T-helper 1 cell treated with Interleukin-12 subunit alpha and Interleukin-12 subunit beta and Interleukin-4 antibody, amounts not matched to agents 30 μg/mL and 1 μg/mL, for 36 hours (primary cell): ENCODE measurements around the gene ELOA2.
"Not testable (repeated sequence)": the region's sequence is repeated elsewhere in the genome, so short reads cannot be mapped to it uniquely, and the experiment has no call there.

ENCODE experiments used
- H3K27ac Mint-ChIP-seq: one replicate; pipeline ENCODE4 v1.8.0; 2021; ENCODE audit warnings: mild to moderate bottlenecking, mixed read lengths
- H3K27me3 Mint-ChIP-seq: one replicate; pipeline ENCODE4 v1.8.0; 2021; ENCODE audit warnings: low read depth, mixed read lengths
- H3K36me3 Mint-ChIP-seq: one replicate; pipeline ENCODE4 v1.8.0; 2021; ENCODE audit warnings: low read depth, mixed read lengths
- H3K4me1 Mint-ChIP-seq: one replicate; pipeline ENCODE4 v1.8.0; 2021; ENCODE audit warnings: low read depth, mixed read lengths
- H3K4me3 Mint-ChIP-seq: one replicate; pipeline ENCODE4 v1.8.0; 2021; ENCODE audit warnings: mild to moderate bottlenecking, moderate library complexity, mixed read lengths
- H3K9me3 Mint-ChIP-seq: one replicate; pipeline ENCODE4 v1.8.0; 2021; ENCODE audit warnings: mixed read lengths

Gene ELOA2, protein sequence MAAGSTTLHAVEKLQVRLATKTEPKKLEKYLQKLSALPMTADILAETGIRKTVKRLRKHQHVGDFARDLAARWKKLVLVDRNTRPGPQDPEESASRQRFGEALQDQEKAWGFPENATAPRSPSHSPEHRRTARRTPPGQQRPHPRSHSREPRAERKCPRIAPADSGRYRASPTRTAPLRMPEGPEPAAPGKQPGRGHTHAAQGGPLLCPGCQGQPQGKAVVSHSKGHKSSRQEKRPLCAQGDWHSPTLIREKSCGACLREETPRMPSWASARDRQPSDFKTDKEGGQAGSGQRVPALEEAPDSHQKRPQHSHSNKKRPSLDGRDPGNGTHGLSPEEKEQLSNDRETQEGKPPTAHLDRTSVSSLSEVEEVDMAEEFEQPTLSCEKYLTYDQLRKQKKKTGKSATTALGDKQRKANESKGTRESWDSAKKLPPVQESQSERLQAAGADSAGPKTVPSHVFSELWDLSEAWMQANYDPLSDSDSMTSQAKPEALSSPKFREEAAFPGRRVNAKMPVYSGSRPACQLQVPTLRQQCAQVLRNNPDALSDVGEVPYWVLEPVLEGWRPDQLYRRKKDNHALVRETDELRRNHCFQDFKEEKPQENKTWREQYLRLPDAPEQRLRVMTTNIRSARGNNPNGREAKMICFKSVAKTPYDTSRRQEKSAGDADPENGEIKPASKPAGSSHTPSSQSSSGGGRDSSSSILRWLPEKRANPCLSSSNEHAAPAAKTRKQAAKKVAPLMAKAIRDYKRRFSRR

DNA sequence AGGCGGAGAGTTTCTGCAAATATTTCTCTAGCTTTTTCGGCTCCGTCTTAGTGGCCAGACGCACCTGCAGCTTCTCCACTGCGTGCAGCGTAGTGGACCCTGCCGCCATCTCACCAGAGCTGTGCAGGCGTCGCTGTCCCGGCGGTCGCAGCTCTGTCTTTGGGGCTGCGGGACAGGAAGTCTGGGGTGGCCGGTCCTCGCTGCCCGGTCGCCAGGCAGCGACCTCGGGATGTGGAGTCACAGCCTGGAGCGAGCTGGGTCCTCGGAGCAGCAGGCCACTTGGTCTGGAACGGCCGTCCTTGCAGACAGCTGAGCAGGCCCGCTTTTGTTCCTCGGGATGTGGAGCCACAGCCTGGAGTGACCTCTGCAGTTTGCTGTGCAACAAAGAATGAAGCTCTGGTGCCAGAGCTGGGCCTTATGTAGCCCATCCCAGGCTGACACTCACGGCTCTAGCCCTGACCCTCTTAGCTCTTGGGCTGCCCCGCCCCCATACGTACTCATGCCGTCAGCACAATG, at the start of gene ELOA2:
Gene ELOA2 (minus strand): TSS at position 466 of the 516 bp plus-strand sequence. CDS start 357 bp downstream, at position 109.
- Mint-ChIP-seq H3K27me3 (no peaks in the 10 kb centered on the region), H3K27ac (no peak within 1 kb of the TSS), H3K9me3 (peaks cover 4% of the 10 kb centered on the region), H3K4me3 (no peak within 1 kb of the TSS), H3K4me1 (no peaks in the 10 kb centered on the region), H3K36me3 (no peaks in the 10 kb centered on the region)

DNA sequence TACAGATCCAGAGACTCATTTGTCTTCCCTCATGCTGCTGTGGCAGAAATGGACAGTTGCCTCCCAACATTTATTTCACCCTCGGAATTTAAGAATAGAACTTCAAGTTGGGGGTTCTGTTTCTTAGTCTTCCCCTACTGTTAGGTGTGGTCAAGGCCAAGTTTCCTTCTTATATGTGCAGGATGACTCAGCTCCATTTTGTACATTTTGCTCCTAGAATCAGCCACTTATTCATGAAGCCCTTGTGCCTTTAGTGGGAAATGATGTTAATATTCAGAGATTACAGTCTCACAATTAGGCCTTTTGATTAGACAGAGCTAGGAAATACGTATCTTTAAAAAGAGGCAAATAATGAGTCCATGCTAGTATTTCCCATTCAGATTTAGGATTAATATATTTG, 46.2 kb upstream of the ELOA2 start:
- H3K4me1 Mint-ChIP-seq: no peaks in the 10 kb centered on the region
- H3K9me3 Mint-ChIP-seq: no peaks in the 10 kb centered on the region
- no peak overlapping the region for H3K4me3 Mint-ChIP-seq
- H3K36me3 Mint-ChIP-seq: no peaks in the 10 kb centered on the region
- H3K27me3 Mint-ChIP-seq: no peaks in the 10 kb centered on the region
- no peak overlapping the region for H3K27ac Mint-ChIP-seq

DNA sequence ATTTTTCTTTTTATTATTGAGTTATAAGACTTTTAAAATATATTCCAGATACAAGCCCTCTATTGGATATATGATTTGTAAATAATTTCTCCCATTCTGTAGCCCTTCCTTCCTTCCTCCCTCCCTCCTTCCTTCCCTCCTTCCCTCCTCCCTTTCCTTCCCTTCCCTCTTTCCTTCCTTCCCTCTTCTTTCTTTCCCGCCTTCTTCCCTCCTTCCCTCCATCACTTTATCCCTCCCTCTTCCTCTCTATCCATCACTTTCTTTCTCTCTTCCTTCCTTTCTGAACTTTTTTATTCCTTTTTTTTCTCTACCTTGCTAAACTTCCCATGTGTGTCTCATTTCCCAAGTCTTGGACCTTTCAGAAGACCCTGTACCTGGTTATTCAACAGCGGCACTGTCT, 45.5 kb upstream of the ELOA2 start:
- Mint-ChIP-seq H3K27me3 (no peaks in the 10 kb centered on the region), H3K9me3 (no peaks in the 10 kb centered on the region), H3K36me3 (no peaks in the 10 kb centered on the region), H3K4me1 (no peaks in the 10 kb centered on the region), H3K4me3 (no peak overlapping the region), H3K27ac (no peak overlapping the region)

DNA sequence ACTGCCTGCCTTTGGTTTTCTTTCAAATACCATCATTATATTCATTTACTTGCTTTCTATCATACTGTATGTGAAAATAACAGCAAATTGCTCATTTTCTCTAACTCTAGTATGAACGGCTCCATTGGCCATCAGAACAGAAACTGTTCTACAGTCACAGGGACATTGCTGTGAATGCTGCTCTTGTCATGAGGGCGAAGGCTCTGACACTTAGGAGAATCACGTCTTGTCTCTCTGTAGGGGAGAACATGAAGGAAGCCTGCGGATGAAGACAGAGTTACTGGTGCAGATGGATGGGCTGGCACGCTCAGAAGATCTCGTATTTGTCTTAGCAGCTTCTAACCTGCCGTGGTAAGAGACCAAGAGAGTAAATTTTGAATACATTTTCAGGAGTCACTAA, 41.7 kb upstream of the ELOA2 start:
- no peak overlapping the region for H3K4me3 Mint-ChIP-seq
- no peaks in the 10 kb centered on the region for H3K9me3 Mint-ChIP-seq
- H3K27me3 Mint-ChIP-seq: no peaks in the 10 kb centered on the region
- H3K4me1 Mint-ChIP-seq: no peaks in the 10 kb centered on the region
- no peaks in the 10 kb centered on the region for H3K36me3 Mint-ChIP-seq
- H3K27ac Mint-ChIP-seq: no peak overlapping the region

DNA sequence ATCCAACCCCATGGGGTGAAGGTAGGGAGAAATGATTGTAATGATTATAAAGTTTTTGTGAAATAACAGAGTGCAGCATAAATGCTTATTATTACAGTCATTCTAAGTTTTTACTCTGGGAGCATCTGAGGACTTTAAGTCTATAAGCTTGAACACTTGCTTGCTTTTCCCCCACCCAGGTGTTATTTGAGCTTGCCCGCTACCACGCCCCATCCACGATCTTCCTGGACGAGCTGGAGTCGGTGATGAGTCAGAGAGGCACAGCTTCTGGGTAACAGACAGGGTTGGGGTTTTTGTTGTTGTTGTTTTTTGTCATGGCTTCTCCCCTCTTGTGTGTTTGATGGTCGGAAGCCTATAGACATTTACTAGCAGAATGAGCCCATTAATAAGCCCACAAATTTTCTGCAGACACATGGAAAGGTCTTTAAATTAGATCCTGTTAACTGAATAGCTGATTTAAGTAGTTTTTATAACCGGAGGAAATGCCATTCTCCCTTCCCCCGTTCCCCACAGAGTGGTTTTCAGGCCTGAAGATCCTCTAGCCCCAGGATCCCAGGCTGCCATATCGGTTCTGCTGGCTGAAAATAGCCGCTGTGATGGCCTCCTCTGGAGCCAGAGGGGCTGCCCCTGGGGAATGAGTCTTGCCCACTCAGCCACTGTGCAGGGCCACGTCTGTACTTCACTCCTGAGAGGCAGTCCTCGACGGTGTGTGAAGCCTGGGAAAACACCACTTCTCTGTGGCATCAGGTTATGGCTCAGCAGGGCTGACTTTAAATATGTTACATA, 39.9 kb upstream of the ELOA2 start:
- Mint-ChIP-seq H3K27ac (no peak overlapping the region), H3K4me3 (no peak overlapping the region), H3K36me3 (no peaks in the 10 kb centered on the region), H3K9me3 (no peaks in the 10 kb centered on the region), H3K27me3 (no peaks in the 10 kb centered on the region), H3K4me1 (no peaks in the 10 kb centered on the region)

DNA sequence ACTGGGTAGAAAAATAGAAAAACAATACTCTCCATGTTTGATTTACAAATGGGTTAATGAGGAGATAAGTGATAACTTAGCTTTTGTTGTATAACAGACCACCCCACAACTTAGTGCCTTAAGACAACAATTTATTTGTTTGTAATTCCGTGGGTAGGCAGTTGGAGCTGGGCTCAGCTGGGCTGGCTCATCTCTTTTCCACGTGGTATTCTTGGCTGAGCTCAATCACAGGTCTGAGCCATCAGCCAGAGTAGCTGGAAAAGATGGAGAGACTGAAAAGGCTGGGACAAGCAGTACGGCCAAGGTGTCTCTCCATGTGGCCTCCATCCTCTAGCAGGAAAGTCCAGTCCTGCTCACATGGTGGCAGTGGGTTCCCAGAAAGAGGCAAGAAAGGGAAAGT, 32.2 kb upstream of the ELOA2 start:
- Mint-ChIP-seq H3K9me3 (no peaks in the 10 kb centered on the region), H3K36me3 (no peaks in the 10 kb centered on the region), H3K27ac (no peak overlapping the region), H3K4me1 (no peaks in the 10 kb centered on the region), H3K27me3 (peaks cover 4% of the 10 kb centered on the region), H3K4me3 (no peak overlapping the region)

DNA sequence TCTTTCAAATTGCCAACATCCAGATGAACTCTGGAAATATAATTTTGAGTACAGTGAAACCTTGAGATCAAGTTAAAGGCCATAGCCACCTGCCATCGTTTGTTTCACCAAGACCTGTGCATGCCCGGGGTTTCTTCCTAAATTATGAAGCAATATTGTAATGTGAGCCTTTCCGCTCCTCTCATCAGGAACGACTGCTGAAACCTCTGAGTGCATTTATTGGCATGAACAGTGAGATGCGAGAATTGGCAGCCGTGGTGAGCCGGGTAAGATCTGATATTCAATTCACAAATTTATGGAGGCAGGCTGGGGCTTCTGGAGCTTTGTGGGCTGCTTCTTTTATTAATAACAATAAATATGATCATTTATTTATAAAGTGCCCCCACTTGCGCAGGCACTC, 27.7 kb upstream of the ELOA2 start:
- Mint-ChIP-seq H3K9me3 (no peaks in the 10 kb centered on the region), H3K4me1 (no peaks in the 10 kb centered on the region), H3K4me3 (no peak overlapping the region), H3K36me3 (no peaks in the 10 kb centered on the region), H3K27me3 (peaks cover 4% of the 10 kb centered on the region), H3K27ac (no peak overlapping the region)

DNA sequence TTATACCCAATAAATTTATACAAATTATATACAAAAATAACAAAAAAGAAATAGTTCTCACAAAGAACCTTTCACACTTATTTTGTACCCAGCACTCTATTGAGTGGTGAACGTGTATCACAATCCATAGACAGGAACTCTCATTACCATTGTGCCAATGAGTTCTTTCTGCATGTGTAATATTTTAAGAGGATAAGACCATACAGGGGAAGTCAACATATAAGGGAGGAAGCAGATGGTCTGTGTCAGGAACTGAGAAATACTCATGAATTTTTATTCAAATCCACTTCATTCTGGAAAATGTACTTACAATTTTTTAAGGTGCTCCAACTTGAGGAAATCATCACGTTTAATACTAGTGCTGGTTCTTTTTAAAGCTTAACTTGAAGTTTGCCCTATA, 27.1 kb upstream of the ELOA2 start:
- H3K36me3 Mint-ChIP-seq: no peaks in the 10 kb centered on the region
- H3K9me3 Mint-ChIP-seq: no peaks in the 10 kb centered on the region
- H3K27me3 Mint-ChIP-seq: peaks cover 4% of the 10 kb centered on the region
- no peak overlapping the region for H3K27ac Mint-ChIP-seq
- no peaks in the 10 kb centered on the region for H3K4me1 Mint-ChIP-seq
- no peak overlapping the region for H3K4me3 Mint-ChIP-seq

DNA sequence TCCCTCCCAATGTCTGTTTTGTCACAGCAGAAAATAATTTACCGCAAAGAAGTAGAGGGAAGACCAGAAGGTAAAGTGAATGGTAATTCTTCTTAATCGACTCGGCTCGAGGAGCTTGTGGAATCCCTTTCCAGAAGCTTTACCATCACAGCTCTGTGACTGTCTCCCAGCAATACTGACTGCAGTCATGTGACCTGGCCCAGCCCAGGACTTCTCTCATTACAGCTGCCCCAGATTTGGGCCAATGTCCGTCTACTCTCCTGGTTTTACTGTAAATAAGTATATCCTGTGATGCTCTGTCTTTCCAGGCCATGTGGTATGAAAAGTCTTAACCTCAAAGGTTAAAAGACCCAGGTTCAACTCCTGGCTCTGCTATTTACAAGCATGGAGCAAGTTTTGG, 18.9 kb upstream of the ELOA2 start:
- H3K4me1 Mint-ChIP-seq: no peaks in the 10 kb centered on the region
- no peak overlapping the region for H3K27ac Mint-ChIP-seq
- H3K36me3 Mint-ChIP-seq: no peaks in the 10 kb centered on the region
- peaks cover 4% of the 10 kb centered on the region for H3K27me3 Mint-ChIP-seq
- no peak overlapping the region for H3K4me3 Mint-ChIP-seq
- no peaks in the 10 kb centered on the region for H3K9me3 Mint-ChIP-seq

DNA sequence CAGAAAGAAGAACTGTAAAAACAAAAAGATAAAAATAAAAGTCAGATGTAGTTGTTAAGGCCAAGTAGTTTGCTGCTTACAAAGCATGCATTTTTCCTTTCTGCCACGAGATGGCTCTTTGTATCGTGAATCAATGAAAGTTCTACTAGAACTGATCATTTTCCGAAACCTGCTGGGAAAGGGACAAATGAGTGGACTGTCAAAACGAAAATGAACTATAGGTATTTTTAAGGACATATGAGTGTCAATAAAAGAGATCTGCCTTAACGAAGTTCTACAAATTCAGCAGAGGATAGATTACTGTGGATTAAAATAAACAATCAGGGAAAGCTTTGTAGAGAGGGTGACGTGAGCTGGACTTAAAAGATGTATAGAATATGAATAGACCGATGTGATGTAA, 15.0 kb upstream of the ELOA2 start:
- no peak overlapping the region for H3K27ac Mint-ChIP-seq
- no peaks in the 10 kb centered on the region for H3K4me1 Mint-ChIP-seq
- H3K27me3 Mint-ChIP-seq: peaks cover 4% of the 10 kb centered on the region
- no peaks in the 10 kb centered on the region for H3K36me3 Mint-ChIP-seq
- H3K9me3 Mint-ChIP-seq: no peaks in the 10 kb centered on the region
- H3K4me3 Mint-ChIP-seq: no peak overlapping the region

DNA sequence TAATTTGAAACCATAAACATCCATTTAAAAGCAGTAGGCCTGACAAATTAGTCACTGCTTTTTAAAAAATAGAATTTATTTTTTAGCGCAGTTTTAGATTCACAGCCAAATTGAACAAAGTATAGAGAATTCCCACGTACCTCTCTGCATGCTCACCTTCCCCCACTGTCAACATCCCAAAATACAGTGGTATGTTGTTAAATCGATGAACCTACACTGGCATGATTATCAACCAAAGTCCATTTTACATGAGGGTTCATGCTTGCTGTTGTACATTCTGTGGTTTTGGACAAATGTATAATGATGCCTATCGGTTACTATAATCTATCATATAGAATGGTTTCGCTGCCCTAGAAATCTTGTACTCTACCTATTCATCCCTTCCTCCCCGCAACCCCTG, 5.6 kb upstream of the ELOA2 start:
- Mint-ChIP-seq H3K27me3 (no peaks in the 10 kb centered on the region), H3K27ac (no peak overlapping the region), H3K4me3 (no peak overlapping the region), H3K9me3 (no peaks in the 10 kb centered on the region), H3K4me1 (no peaks in the 10 kb centered on the region), H3K36me3 (no peaks in the 10 kb centered on the region)

DNA sequence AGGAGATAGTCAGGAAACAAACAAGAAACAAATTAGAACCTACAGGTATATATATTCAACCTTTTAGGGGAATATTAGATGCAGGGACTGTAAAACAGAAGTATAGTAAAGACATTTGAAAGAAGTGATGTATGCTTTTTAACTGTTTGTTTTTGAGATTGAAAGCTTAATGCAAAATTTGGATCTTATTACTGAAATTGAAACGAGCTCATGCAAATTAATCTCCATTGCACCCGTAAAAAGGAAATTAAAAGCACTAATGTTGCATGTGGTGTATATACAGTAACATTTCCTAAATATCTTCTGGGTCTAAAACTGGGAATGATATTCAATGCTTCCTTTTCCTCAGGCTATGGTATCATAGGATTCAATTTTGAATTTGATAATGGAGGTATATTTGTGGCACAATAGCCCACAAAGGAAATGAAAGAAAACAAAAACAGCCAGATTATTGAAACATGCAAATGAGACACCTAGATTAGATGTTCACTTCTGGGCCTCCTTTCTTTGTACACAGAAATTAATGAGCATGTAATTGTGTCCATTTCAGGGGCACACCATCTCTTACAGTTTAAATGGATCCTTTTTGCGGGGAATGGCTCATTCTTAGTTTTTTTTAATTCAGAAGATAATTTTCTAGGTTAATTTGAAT, 1.6 kb upstream of the ELOA2 start:
- no peaks in the 10 kb centered on the region for H3K36me3 Mint-ChIP-seq
- H3K27ac Mint-ChIP-seq: no peak overlapping the region
- H3K9me3 Mint-ChIP-seq: no peaks in the 10 kb centered on the region
- H3K27me3 Mint-ChIP-seq: no peaks in the 10 kb centered on the region
- no peak overlapping the region for H3K4me3 Mint-ChIP-seq
- no peaks in the 10 kb centered on the region for H3K4me1 Mint-ChIP-seq

DNA sequence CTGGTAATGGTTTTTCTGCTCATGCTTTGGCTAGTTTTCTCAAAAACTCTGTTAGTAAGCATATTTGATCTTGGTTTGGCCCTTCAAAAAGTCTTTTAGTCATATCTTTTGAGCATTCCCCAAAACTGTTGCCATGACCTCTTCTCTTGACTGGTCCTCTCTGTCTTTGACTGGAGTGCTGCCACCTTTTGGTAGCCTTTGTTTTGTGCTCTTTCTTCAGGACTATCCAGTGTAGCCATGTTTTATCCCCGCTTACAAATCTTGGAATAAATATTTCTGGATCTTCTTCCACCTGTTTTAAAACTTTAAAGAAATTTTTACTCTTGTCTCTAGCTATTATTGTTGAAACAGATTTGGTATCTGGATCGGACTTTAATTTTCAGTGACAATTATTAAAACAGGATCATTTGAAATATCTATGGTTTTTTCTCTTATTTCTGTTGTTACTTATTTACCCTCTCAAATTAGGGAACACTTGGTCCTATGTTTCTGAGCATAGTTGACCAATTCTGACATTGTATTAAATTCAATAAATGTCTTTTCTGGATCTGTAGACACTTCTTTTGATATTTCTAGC, 965 bp upstream of the ELOA2 start:
- Mint-ChIP-seq H3K27ac (no peak overlapping the region), H3K4me1 (no peaks in the 10 kb centered on the region), H3K4me3 (no peak overlapping the region), H3K9me3 (peaks cover 4% of the 10 kb centered on the region), H3K36me3 (no peaks in the 10 kb centered on the region), H3K27me3 (no peaks in the 10 kb centered on the region)

DNA sequence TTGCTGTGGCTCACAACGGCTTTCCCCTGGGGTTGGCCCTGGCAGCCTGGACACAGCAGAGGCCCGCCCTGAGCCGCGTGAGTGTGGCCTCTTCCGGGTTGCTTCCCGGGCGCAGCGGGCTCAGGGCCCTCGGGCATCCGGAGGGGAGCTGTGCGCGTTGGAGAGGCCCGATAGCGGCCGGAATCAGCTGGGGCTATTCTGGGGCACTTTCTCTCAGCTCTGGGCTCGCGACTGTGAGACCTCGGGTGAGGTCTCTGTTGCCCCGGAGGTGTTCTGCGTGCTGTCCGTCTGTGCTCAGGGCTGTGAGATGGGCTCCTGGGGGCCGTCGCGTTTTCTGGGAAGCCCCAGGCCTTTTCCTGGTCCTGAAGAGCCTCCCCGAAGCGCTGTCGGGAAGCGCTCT, 830 bp downstream of the ELOA2 start:
- H3K27ac Mint-ChIP-seq, H3K9me3 Mint-ChIP-seq, H3K4me1 Mint-ChIP-seq, H3K4me3 Mint-ChIP-seq, H3K27me3 Mint-ChIP-seq, H3K36me3 Mint-ChIP-seq: not testable (repeated sequence)
